Measurements from ENCODE around the gene BOC.

- TF ChIP-seq CTCF (IDR thresholded peaks at IDR 0.05) = no peak
- no peak for TF ChIP-seq POLR2A (IDR thresholded peaks at IDR 0.05)
These were observed 24.8 kb upstream of the BOC start for GRCh38 chr3:113186566-113186965.
